EH (cell line): Measurements from ENCODE around the gene KIF26A.
"Not testable (repeated sequence)": the region's sequence is repeated elsewhere in the genome, so short reads cannot be mapped to it uniquely, and the experiment has no call there.

Experiments used
- DNase-seq: peaks from one replicate; pipeline ENCODE4 v3.0.0-alpha.2; 2015; ENCODE audit warnings: low read depth

The KIF26A gene

GRCh38 chr14:104222396-104223036, 84.1 kb downstream of the KIF26A start:
- DNase-seq, result no peak

GRCh38 chr14:104223101-104224041, 85.0 kb downstream of the KIF26A start:
- no peak for DNase-seq

DNA sequence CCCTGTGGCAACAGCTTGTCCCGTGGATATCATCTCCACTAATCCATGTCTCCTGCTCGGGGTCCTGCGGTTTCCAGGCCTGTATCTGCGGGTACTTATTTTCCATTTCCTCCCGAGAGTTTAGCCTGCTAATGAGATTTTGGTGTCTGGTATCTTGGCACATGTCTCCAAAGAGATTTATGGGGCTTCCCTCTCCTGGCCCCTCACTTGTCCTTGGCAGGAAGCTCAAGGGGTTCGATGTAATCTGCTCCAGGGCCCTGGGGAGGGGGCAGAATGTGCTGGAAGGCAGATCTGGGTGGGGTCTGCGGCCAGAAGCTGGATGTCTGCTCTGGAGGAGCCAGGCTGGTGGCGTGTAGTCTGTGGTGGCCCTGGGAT, 85.7 kb downstream of the KIF26A start:
- DNase-seq, result no peak

DNA sequence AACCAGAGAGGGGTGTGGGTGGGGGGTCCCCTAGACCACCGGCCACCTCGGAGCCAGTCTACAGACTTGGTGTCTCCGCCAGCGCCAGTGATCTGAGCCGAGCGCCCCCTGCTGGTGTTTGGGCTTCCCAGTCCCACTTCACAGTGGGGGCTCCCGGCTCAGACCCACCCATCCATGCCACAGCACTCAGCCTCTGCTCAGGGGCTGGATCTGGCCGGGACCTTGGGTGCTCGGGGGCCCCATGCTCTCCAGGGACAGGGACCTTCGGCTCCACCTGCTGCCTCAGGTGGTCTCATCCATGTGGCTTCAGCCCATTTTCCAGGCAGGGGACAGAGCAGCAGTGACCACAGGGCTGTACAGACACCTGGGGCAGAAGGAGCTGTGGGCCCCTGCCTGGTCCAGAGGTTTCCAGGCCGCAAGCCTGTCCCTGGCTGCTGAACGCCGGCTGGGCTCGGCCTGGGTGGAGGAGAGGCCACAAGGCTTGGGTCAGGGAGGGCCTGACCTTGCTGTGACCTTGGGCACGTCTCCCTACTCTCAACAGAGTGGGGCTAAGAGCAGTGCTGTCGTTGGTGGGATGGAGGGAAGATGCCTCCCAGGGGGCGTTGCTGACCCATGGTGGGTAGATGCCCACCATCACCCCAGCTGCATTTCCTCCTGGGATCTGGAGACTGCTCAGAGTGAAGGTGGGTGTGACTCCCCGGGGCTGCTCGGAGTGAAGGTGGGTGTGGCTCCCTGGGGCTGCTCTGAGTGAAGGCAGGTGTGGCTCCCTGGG, 86.3 kb downstream of the KIF26A start:
- no peak for DNase-seq

- not testable (repeated sequence) for DNase-seq
These were observed 87.1 kb downstream of the KIF26A start for GRCh38 chr14:104225278-104226190.

- no peak for DNase-seq
These were observed 88.3 kb downstream of the KIF26A start for GRCh38 chr14:104226421-104227383.

GRCh38 chr14:104227806-104228205, 89.4 kb downstream of the KIF26A start:
- DNase-seq, result no peak

GRCh38 chr14:104228221-104228620, 89.8 kb downstream of the KIF26A start:
- no peak for DNase-seq

GRCh38 chr14:104228716-104229533, 90.5 kb downstream of the KIF26A start:
- DNase-seq, result no peak

DNA sequence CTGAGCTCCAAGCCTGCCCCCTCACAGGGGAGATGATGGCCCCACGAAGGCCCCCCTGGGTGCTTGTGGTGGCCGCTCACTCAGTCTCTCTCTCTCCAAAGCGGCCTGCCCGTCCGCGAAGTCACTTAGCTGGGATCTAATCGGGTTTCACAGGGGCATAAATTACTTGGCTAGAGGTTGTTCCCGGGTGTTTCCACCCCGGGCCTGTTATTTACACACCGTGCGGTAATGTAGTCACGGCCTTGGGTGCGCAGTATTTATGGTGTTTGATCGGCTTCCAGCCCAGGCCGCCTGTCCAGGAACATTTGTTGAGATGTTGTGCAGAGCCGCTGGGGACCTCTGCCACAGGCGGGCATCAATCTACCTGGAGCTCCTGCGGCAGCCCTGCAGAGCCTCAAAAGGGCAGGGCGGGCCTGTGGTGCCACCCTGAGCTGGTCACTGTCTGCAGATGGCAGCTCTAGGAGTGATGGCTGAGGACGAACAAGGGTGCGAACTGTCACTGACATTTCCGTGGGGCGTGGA, 91.2 kb downstream of the KIF26A start:
- no peak for DNase-seq

GRCh38 chr14:104230119-104230815, 91.9 kb downstream of the KIF26A start:
- DNase-seq, result no peak
